Dermis blood vessel endothelial cell (primary cell): ENCODE data around the gene SART1. TPM values are rescaled to one million over a fixed set of nuclear protein-coding genes. Genes with fewer than 3 reads are reported as not detected.

ENCODE experiments used
- DNase-seq: peaks from one replicate; pipeline ENCODE4 v3.0.0; 2010
- total RNA-seq: library from RNA; depleted of rRNA; stranded (reverse); fragments of >200 nt; gene quantifications from 2 replicates; pipeline ENCODE4 v1.2.3, GENCODE V29; 2014

SART1 gene
- total RNA-seq, 1 donor from 2014 or later: 27.1 TPM

GRCh38 chr11:65967329-65967934 is 5.9 kb downstream of the SART1 start:
- no peak for DNase-seq

- DNase-seq: no peak
Observed at GRCh38 chr11:65968600-65969482, 7.3 kb downstream of the SART1 start.

GRCh38 chr11:65972116-65972515 is 10.6 kb downstream of the SART1 start:
- DNase-seq: no peak

- no peak for DNase-seq
Observed at GRCh38 chr11:65973439-65974110, 12.0 kb downstream of the SART1 start.

GRCh38 chr11:65975771-65976170 is 14.2 kb downstream of the SART1 start:
- no peak for DNase-seq

- no peak for DNase-seq
Observed at GRCh38 chr11:65976216-65977176, 15.0 kb downstream of the SART1 start.

- DNase-seq: no peak
Observed at GRCh38 chr11:65977621-65978390, 16.3 kb downstream of the SART1 start.

- DNase-seq: no peak
Observed at GRCh38 chr11:65978391-65979238, 17.1 kb downstream of the SART1 start.

GRCh38 chr11:65979261-65979759 is 17.8 kb downstream of the SART1 start:
- no peak for DNase-seq

- no peak for DNase-seq
Observed at GRCh38 chr11:65981101-65981740, 19.7 kb downstream of the SART1 start.

GRCh38 chr11:65981972-65982823 is 20.7 kb downstream of the SART1 start:
- no peak for DNase-seq

GRCh38 chr11:65982824-65983588 is 21.5 kb downstream of the SART1 start:
- DNase-seq: no peak

- DNase-seq: no peak
Observed at GRCh38 chr11:65983589-65983987, 22.1 kb downstream of the SART1 start.

- no peak for DNase-seq
Observed at GRCh38 chr11:65987336-65987735, 25.8 kb downstream of the SART1 start.

- DNase-seq: peak; percentile 98
Observed at GRCh38 chr11:65988791-65989592, 27.5 kb downstream of the SART1 start.

GRCh38 chr11:65992056-65992455 is 30.5 kb downstream of the SART1 start:
- no peak for DNase-seq

- DNase-seq: no peak
Observed at GRCh38 chr11:65997286-65997685, 35.8 kb downstream of the SART1 start.
